ENCODE measurements around the gene NEO1. TPM values are rescaled to one million over a fixed set of nuclear protein-coding genes. Genes with fewer than 3 reads are reported as not detected.

The NEO1 gene
- total RNA-seq, 2 donors from 2014 or later: 14.4 to 15.9 TPM

GRCh38 chr15:73150831-73151230, 98.6 kb downstream of the NEO1 start:
- Histone ChIP-seq H3K27me3 (no peaks in the 10 kb centered on the region), H3K4me1 (no peaks in the 10 kb centered on the region), H3K36me3 (no peaks in the 10 kb centered on the region), H3K9me3 (peaks cover 0 to 20% of the 10 kb centered on the region in 2 donors), H3K27ac (no peak overlapping the region), H3K4me3 (no peak overlapping the region)
- no peak for DNase-seq (ENCODE audit: low spot score)
- no peak for TF ChIP-seq CTCF (IDR thresholded peaks at IDR 0.05)

DNA sequence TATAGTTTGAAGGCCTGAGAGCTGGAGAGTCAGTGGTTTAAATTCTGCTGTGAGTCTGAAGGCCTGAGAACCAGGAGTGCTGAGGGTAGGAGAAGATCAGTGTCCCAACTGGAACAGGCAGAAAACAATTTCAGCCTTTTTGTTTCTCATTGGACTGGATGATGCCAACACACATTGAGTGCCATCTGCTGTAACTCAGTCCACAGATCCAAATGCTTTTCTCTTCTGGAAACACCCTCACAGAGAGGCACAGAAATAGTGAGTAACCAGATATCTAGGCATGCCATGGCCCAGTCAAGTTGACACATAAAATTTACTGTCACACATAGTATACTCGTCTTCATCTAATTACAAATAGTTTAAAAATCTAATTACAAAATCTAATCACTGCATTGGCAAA, 100.8 kb downstream of the NEO1 start:
- H3K36me3 ChIP-seq: no peaks in the 10 kb centered on the region
- no peak for TF ChIP-seq CTCF (IDR thresholded peaks at IDR 0.05)
- peaks cover 0 to 25% of the 10 kb centered on the region in 2 donors for H3K9me3 ChIP-seq
- DNase-seq (ENCODE audit: low spot score): no peak
- H3K27ac ChIP-seq: no peak overlapping the region
- no peaks in the 10 kb centered on the region for H3K4me1 ChIP-seq
- no peaks in the 10 kb centered on the region for H3K27me3 ChIP-seq
- no peak overlapping the region for H3K4me3 ChIP-seq

GRCh38 chr15:73153447-73153846, 101.2 kb downstream of the NEO1 start:
- Histone ChIP-seq H3K4me3 (no peak overlapping the region), H3K36me3 (no peaks in the 10 kb centered on the region), H3K4me1 (no peaks in the 10 kb centered on the region), H3K27me3 (no peaks in the 10 kb centered on the region), H3K27ac (no peak overlapping the region), H3K9me3 (peaks cover 0 to 25% of the 10 kb centered on the region in 2 donors)
- DNase-seq (ENCODE audit: low spot score): no peak
- TF ChIP-seq CTCF (IDR thresholded peaks at IDR 0.05): no peak

- H3K4me3 ChIP-seq: no peak overlapping the region
- DNase-seq (ENCODE audit: low spot score): no peak
- H3K27ac ChIP-seq: no peak overlapping the region
- H3K9me3 ChIP-seq: peaks cover 0 to 25% of the 10 kb centered on the region in 2 donors
- TF ChIP-seq CTCF (IDR thresholded peaks at IDR 0.05): no peak
- no peaks in the 10 kb centered on the region for H3K36me3 ChIP-seq
- no peaks in the 10 kb centered on the region for H3K27me3 ChIP-seq
- H3K4me1 ChIP-seq: no peaks in the 10 kb centered on the region
Measured at GRCh38 chr15:73156431-73157191, 104.3 kb downstream of the NEO1 start.

- Histone ChIP-seq H3K27ac (no peak overlapping the region), H3K4me1 (no peaks in the 10 kb centered on the region), H3K9me3 (peaks cover 0 to 15% of the 10 kb centered on the region in 2 donors), H3K36me3 (no peaks in the 10 kb centered on the region), H3K4me3 (no peak overlapping the region), H3K27me3 (no peaks in the 10 kb centered on the region)
- no peak for TF ChIP-seq CTCF (IDR thresholded peaks at IDR 0.05)
- DNase-seq (ENCODE audit: low spot score): no peak
Measured at GRCh38 chr15:73161546-73161945, 109.3 kb downstream of the NEO1 start.

- Histone ChIP-seq H3K27me3 (no peaks in the 10 kb centered on the region), H3K4me1 (no peaks in the 10 kb centered on the region), H3K4me3 (no peak overlapping the region), H3K36me3 (no peaks in the 10 kb centered on the region), H3K9me3 (peaks cover 0 to 16% of the 10 kb centered on the region in 2 donors), H3K27ac (no peak overlapping the region)
- no peak for TF ChIP-seq CTCF (IDR thresholded peaks at IDR 0.05)
- no peak for DNase-seq (ENCODE audit: low spot score)
Measured at GRCh38 chr15:73165435-73165834, 113.2 kb downstream of the NEO1 start.

Data from right atrium auricular region (tissue), 2 donors.